ENCODE results near the gene KCNT2.

- no peak for TF ChIP-seq CTCF (IDR thresholded peaks at IDR 0.05; ENCODE audit: insufficient read depth, low read depth, low read length)
- no peak for TF ChIP-seq EZH2 (IDR thresholded peaks at IDR 0.05; ENCODE audit: insufficient read depth, low read length)
Observed at GRCh38 chr1:196481616-196482015, 126.6 kb downstream of the KCNT2 start.
